HL-60 (cell line): Measurements from ENCODE around the gene ATP8B3.

Experiments used
- DNase-seq, 2 experiments: peaks; one replicate each; pipeline ENCODE4 v3.0.0-alpha.2; 2010 to 2020; ENCODE audit warnings: low read depth in 1 of 2, low spot score in 1 of 2
- H3K27ac ChIP-seq: fragments of 250-450 bp; sonication (Bioruptor Pico); replicated peaks from 2 replicates; pipeline ENCODE4 v1.5.1; 2020; ENCODE audit warnings: mild to moderate bottlenecking, moderate library complexity
- H3K27me3 ChIP-seq: fragments of 250-450 bp; sonication (Bioruptor Pico); 2 replicates; pipeline ENCODE4 v1.5.1; 2021; ENCODE audit warnings: mild to moderate bottlenecking, moderate library complexity; ENCODE audit not compliant: insufficient read depth, poor library complexity, severe bottlenecking
- H3K4me3 ChIP-seq: replicated peaks from 2 replicates; pipeline ENCODE4 v1.5.1; 2011; ENCODE audit warnings: mild to moderate bottlenecking, control low read depth, low read length; ENCODE audit not compliant: insufficient read depth
- GABPA ChIP-seq: IDR thresholded peaks from 2 replicates; pipeline ENCODE4 v1.6.1; 2012; ENCODE audit warnings: low read depth
- POLR2AphosphoS5 ChIP-seq: IDR thresholded peaks from 2 replicates; pipeline ENCODE4 v1.6.1; 2012; ENCODE audit warnings: low read depth
- SPI1 ChIP-seq: IDR thresholded peaks from 2 replicates; pipeline ENCODE4 v1.6.1; 2012; ENCODE audit warnings: low read depth, mild to moderate bottlenecking, borderline replicate concordance
- TF ChIP-seq, protein P1 (sequence below): IDR thresholded peaks from 2 replicates; pipeline ENCODE4 v1.6.1; 2012; ENCODE audit warnings: low read depth; ENCODE audit not compliant: insufficient replicate concordance
- TF ChIP-seq, protein P2 (sequence below): IDR thresholded peaks from one replicate; pipeline ENCODE4 v1.5.1; 2011; ENCODE audit warnings: low read length, control low read depth, inconsistent platforms; ENCODE audit not compliant: insufficient read depth

ATP8B3 gene

DNA sequence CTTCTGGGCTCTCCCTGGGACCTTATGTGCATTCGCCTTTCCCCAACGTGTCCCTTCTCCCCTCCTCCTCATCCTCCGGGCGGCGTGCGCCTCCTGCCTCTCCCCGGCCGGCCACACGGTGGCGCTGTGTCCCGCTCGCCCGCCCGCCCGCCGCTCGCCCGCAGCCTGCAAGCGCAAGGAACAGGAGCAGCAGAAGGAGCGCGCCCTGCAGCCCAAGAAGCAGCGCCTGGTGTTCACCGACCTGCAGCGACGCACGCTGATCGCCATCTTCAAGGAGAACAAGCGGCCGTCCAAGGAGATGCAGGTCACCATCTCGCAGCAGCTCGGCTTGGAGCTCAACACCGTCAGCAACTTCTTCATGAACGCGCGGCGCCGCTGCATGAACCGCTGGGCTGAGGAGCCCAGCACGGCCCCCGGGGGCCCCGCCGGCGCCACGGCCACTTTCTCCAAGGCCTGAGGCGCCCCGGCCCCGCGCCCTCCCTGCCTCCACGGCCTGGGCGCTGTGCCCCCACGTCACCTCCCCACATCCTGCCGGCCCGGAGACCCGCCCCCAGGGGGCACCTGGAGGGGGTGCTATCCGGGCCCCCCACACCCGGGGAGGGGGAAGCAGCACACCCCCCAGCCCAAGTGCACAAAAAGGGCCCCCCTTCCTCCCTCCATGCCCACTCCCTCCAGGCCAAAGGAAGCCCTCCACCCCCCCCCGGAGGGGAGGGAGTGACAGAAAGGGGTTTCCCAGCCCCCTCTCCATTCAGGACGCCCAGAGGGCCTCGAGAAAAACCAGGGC lies 36.9 kb downstream of the ATP8B3 start:
- no peak for TF ChIP-seq POLR2AphosphoS5
- TF ChIP-seq, protein P1, sequence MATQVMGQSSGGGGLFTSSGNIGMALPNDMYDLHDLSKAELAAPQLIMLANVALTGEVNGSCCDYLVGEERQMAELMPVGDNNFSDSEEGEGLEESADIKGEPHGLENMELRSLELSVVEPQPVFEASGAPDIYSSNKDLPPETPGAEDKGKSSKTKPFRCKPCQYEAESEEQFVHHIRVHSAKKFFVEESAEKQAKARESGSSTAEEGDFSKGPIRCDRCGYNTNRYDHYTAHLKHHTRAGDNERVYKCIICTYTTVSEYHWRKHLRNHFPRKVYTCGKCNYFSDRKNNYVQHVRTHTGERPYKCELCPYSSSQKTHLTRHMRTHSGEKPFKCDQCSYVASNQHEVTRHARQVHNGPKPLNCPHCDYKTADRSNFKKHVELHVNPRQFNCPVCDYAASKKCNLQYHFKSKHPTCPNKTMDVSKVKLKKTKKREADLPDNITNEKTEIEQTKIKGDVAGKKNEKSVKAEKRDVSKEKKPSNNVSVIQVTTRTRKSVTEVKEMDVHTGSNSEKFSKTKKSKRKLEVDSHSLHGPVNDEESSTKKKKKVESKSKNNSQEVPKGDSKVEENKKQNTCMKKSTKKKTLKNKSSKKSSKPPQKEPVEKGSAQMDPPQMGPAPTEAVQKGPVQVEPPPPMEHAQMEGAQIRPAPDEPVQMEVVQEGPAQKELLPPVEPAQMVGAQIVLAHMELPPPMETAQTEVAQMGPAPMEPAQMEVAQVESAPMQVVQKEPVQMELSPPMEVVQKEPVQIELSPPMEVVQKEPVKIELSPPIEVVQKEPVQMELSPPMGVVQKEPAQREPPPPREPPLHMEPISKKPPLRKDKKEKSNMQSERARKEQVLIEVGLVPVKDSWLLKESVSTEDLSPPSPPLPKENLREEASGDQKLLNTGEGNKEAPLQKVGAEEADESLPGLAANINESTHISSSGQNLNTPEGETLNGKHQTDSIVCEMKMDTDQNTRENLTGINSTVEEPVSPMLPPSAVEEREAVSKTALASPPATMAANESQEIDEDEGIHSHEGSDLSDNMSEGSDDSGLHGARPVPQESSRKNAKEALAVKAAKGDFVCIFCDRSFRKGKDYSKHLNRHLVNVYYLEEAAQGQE: no peak
- TF ChIP-seq GABPA: no peak
- TF ChIP-seq, protein P2, sequence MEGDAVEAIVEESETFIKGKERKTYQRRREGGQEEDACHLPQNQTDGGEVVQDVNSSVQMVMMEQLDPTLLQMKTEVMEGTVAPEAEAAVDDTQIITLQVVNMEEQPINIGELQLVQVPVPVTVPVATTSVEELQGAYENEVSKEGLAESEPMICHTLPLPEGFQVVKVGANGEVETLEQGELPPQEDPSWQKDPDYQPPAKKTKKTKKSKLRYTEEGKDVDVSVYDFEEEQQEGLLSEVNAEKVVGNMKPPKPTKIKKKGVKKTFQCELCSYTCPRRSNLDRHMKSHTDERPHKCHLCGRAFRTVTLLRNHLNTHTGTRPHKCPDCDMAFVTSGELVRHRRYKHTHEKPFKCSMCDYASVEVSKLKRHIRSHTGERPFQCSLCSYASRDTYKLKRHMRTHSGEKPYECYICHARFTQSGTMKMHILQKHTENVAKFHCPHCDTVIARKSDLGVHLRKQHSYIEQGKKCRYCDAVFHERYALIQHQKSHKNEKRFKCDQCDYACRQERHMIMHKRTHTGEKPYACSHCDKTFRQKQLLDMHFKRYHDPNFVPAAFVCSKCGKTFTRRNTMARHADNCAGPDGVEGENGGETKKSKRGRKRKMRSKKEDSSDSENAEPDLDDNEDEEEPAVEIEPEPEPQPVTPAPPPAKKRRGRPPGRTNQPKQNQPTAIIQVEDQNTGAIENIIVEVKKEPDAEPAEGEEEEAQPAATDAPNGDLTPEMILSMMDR: peak; percentile 8
- peaks cover 50% of the 10 kb centered on the region for H3K27me3 ChIP-seq
- peak in 1 of 2 experiments; percentile 19 for DNase-seq
- H3K4me3 ChIP-seq: no peak overlapping the region
- no peak overlapping the region for H3K27ac ChIP-seq

DNA sequence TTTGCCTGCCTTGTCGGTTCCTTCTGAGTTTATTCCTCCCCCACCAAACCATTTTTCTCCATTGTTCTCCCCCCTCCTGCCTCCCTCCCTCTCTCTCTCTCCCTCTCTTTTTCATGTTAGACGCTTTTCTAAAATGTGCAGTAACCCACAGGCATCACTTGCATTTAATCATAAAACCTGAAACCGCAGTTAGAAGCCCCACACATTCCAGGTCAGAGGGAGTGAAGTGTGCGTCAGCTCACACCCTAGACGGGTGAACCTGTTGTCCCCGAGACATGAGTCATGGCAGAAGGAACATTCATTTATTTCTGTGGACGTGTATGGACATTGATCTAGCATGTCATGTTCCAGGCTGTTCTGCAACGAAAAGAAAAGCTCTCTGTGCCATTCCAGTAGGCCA lies 38.9 kb downstream of the ATP8B3 start:
- no peak for DNase-seq
- Histone ChIP-seq H3K27me3 (peaks cover 41% of the 10 kb centered on the region), H3K27ac (no peak overlapping the region), H3K4me3 (no peak overlapping the region)
- no peak for TF ChIP-seq SPI1
- TF ChIP-seq, protein P1: no peak
- TF ChIP-seq, protein P2: no peak

DNA sequence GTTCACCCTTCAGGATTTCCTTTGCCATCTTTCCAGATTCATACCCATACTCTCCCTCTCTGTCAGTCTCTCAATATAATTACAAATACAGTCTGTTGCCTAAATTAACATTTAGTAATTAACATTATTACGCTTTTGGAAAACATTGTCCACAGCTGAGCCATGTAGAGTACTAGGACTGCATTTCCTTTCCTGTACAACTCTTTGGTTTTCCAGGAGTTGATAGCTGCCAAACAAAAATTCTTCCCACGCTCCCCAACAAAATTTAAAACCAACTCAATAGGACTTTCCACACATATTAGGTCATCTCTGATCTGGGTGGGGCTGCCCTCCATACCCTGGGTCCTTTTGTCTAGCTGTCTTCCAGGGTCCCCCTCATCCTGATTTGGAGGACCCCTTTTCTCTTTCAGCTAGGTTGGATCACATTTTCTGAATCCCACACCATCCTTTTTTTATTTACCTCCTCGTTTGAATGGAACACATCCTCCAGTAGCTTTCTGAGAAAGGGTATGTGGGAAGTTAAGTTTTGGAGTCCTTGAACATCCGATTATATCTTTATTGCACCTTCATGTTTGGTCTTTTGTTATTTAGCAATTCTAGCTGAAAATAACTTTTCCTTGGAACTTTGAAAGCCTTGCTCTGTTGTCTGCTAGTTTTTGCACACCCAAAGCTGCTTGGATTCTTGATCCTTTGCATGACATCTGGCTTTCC lies 41.1 kb downstream of the ATP8B3 start:
- Histone ChIP-seq H3K4me3 (no peak overlapping the region), H3K27ac (no peak overlapping the region), H3K27me3 (peaks cover 44% of the 10 kb centered on the region)
- DNase-seq: no peak
- no peak for TF ChIP-seq POLR2AphosphoS5
- TF ChIP-seq GABPA: no peak
- no peak for TF ChIP-seq SPI1
- TF ChIP-seq, protein P2: no peak
- TF ChIP-seq, protein P1: no peak
